HG03457 (cell line): ENCODE data around the gene CD37.
A peak's percentile ranks its signal among the peaks of the same experiment; 100 is the strongest.
"Not testable (repeated sequence)": the region's sequence is repeated elsewhere in the genome, so short reads cannot be mapped to it uniquely, and the experiment has no call there.

ENCODE experiments used
- ATAC-seq: cut with Tn5 transposase; IDR thresholded peaks from one replicate; pipeline ENCODE4 v1.9.1; 2021; ENCODE audit warnings: moderate number of reproducible peaks; ENCODE audit not compliant: unreplicated experiment

Gene CD37

GRCh38 chr19:49328741-49329140 is 6.5 kb upstream of the CD37 start:
- no peak for ATAC-seq

GRCh38 chr19:49331187-49331586 is 4.0 kb upstream of the CD37 start:
- not testable (repeated sequence) for ATAC-seq

GRCh38 chr19:49331616-49332055 is 3.6 kb upstream of the CD37 start:
- ATAC-seq, result peak; percentile 37

GRCh38 chr19:49332691-49333417 is 2.4 kb upstream of the CD37 start:
- not testable (repeated sequence) for ATAC-seq

- no peak for ATAC-seq
These were observed 1.8 kb upstream of the CD37 start for GRCh38 chr19:49333418-49333805.

GRCh38 chr19:49333811-49334288 is 1.4 kb upstream of the CD37 start:
- no peak for ATAC-seq

GRCh38 chr19:49335784-49336481 is 727 bp downstream of the CD37 start:
- no peak for ATAC-seq

GRCh38 chr19:49336482-49337266 is 1.5 kb downstream of the CD37 start:
- no peak for ATAC-seq

- ATAC-seq, result no peak
These were observed 2.2 kb downstream of the CD37 start for GRCh38 chr19:49337267-49338022.

GRCh38 chr19:49338023-49338677 is 2.9 kb downstream of the CD37 start:
- ATAC-seq, result no peak

- no peak for ATAC-seq
These were observed 3.6 kb downstream of the CD37 start for GRCh38 chr19:49338691-49339300.

- no peak for ATAC-seq
These were observed 4.3 kb downstream of the CD37 start for GRCh38 chr19:49339301-49340068.

- peak; percentile 58 for ATAC-seq
These were observed 5.1 kb downstream of the CD37 start for GRCh38 chr19:49340069-49340864.

GRCh38 chr19:49340865-49341718 is 5.9 kb downstream of the CD37 start:
- ATAC-seq, result no peak

- ATAC-seq, result no peak
These were observed 7.1 kb downstream of the CD37 start for GRCh38 chr19:49342291-49342721.

- no peak for ATAC-seq
These were observed 7.9 kb downstream of the CD37 start for GRCh38 chr19:49343123-49343522.
